ENCODE results near the gene HNRNPUL2. TPM values are rescaled to one million over a fixed set of nuclear protein-coding genes. Genes with fewer than 3 reads are reported as not detected.
A peak's percentile ranks its signal among the peaks of the same experiment; 100 is the strongest.
"Not testable (repeated sequence)": the region's sequence is repeated elsewhere in the genome, so short reads cannot be mapped to it uniquely, and the experiment has no call there.

The HNRNPUL2 gene
- 16.7 and 21.2 TPM in 2 replicates for total RNA-seq (2014; rRNA removed; shearing (Covaris generic))

DNA sequence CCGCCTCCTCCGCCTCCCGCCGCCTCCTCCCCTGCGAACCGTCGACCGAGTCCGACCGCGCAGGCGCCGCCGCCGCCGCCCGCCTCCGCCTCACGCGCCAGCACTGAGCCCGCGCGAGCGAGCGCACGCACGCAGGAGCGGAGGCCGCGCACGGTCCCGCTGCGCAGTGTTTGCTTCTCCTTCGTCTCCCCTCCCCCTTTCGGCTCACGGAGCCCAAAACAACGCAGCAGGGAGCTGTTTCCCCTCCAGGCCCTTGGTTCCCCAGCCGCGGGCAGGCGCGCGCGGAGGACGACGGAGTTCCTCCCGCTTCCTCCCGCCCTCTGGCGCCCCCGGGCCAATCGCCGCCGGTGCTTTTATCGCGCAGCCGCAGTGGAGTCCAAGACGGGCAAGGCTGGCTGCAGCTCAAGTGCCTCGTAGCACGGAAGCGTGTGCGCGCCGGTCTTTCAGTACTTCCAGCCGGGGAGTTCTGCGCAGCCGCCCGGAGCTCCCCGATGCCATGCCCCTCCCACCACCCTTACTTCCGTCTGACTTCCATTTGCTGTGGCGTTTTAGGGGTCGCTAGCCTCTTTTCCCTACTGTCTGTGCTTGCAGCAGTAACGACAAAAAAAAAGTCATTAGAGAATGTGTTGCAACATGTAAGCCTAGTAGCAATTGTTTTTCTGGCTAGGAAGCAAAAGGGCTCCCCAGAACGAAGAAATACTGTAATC lies at the start of gene HNRNPUL2:
Gene HNRNPUL2 (minus strand): TSS at position 293 of the 707 bp plus-strand sequence. CDS start 301 bp downstream, outside the sequence.
- Histone ChIP-seq H3K4me3 (peak within 1 kb of the TSS; percentile 79), H3K27ac (peak within 1 kb of the TSS; percentile 93), H3K27me3 (no peaks in the 10 kb centered on the region), H3K4me1 (no peaks in the 10 kb centered on the region; the same call in 1 of the 2 replicates), H3K9me3 (replicated peaks) (no peaks in the 10 kb centered on the region), H3K36me3 (peaks cover 39% of the 10 kb centered on the region)
- peak; percentile 98 to 99 for DNase-seq

- DNase-seq = no peak
- Histone ChIP-seq H3K9me3 (replicated peaks) (no peaks in the 10 kb centered on the region), H3K4me1 (no peaks in the 10 kb centered on the region), H3K27me3 (no peaks in the 10 kb centered on the region), H3K4me3 (no peak overlapping the region), H3K27ac (no peak overlapping the region), H3K36me3 (peaks cover 13% of the 10 kb centered on the region)
Observed at GRCh38 chr11:62775646-62776045, 48.4 kb upstream of the HNRNPUL2 start.

GRCh38 chr11:62774407-62774806 lies 47.1 kb upstream of the HNRNPUL2 start:
- Histone ChIP-seq H3K4me1 (no peaks in the 10 kb centered on the region), H3K27me3 (no peaks in the 10 kb centered on the region), H3K27ac (no peak overlapping the region), H3K4me3 (no peak overlapping the region), H3K9me3 (replicated peaks) (no peaks in the 10 kb centered on the region), H3K36me3 (peaks cover 7% of the 10 kb centered on the region; the same call in 1 of the 2 replicates)
- no peak for DNase-seq

- Histone ChIP-seq H3K4me1 (no peaks in the 10 kb centered on the region), H3K27me3 (no peaks in the 10 kb centered on the region), H3K27ac (peak within 1 kb of the TSS; percentile 85), H3K4me3 (peak within 1 kb of the TSS; percentile 75), H3K36me3 (peaks cover 4% of the 10 kb centered on the region; the same call in 1 of the 2 replicates), H3K9me3 (replicated peaks) (no peaks in the 10 kb centered on the region)
- peak; percentile 98 for DNase-seq
Observed at GRCh38 chr11:62771144-62772021, 44.1 kb upstream of the HNRNPUL2 start, which contains the start of gene TAF6L. Gene TAF6L (plus strand): TSS chr11:62771396. CDS start chr11:62775784, 4,388 bp downstream.

GRCh38 chr11:62770778-62771143 lies 43.5 kb upstream of the HNRNPUL2 start:
- Histone ChIP-seq H3K4me1 (no peaks in the 10 kb centered on the region), H3K4me3 (peak overlapping the region; percentile 75), H3K36me3 (peaks cover under 1% of the 10 kb centered on the region; the same call in 1 of the 2 replicates), H3K27me3 (no peaks in the 10 kb centered on the region), H3K27ac (peak overlapping the region; percentile 85), H3K9me3 (replicated peaks) (no peaks in the 10 kb centered on the region)
- DNase-seq = no peak

DNA sequence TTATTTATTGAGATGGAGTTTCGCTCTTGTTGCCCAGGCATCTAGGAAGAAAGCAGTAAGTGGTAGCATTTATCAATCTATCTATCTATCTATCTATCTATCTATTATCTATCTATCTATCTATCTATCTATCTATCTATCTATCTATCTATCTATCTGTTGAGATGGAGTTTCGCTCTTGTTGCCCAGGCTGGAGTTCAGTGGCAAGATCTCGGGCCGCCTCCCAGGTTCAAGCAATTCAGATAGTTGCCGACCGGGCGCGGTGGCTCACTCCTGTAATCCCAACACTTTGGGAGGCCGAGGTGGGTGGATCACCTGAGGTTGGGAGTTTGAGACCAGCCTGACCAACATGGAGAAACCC lies 33.6 kb upstream of the HNRNPUL2 start:
- peak overlapping the region; percentile 95 for H3K4me3 ChIP-seq
- not testable (repeated sequence) for H3K9me3 ChIP-seq (replicated peaks); H3K27me3 ChIP-seq; H3K36me3 ChIP-seq; DNase-seq; H3K4me1 ChIP-seq; H3K27ac ChIP-seq

- no peak overlapping the region for H3K27ac ChIP-seq
- H3K9me3 ChIP-seq (replicated peaks) = no peaks in the 10 kb centered on the region
- no peaks in the 10 kb centered on the region for H3K36me3 ChIP-seq
- H3K27me3 ChIP-seq = no peaks in the 10 kb centered on the region
- no peak for DNase-seq
- H3K4me1 ChIP-seq = peaks cover 8% of the 10 kb centered on the region
- H3K4me3 ChIP-seq = no peak overlapping the region
Observed at GRCh38 chr11:62757846-62758788, 30.9 kb upstream of the HNRNPUL2 start.

GRCh38 chr11:62755086-62755615 lies 27.9 kb upstream of the HNRNPUL2 start:
- H3K27me3 ChIP-seq = no peaks in the 10 kb centered on the region
- peaks cover 6% of the 10 kb centered on the region; the same call in 1 of the 2 replicates for H3K4me1 ChIP-seq
- H3K9me3 ChIP-seq (replicated peaks) = no peaks in the 10 kb centered on the region
- no peak overlapping the region for H3K27ac ChIP-seq
- DNase-seq = peak; percentile 13 to 59
- no peaks in the 10 kb centered on the region for H3K36me3 ChIP-seq
- no peak overlapping the region for H3K4me3 ChIP-seq

- H3K27ac ChIP-seq = peak within 1 kb of the TSS; percentile 74
- no peaks in the 10 kb centered on the region for H3K9me3 ChIP-seq (replicated peaks)
- DNase-seq = peak; percentile 98 to 99
- peaks cover 6% of the 10 kb centered on the region; the same call in 1 of the 2 replicates for H3K4me1 ChIP-seq
- no peaks in the 10 kb centered on the region for H3K27me3 ChIP-seq
- H3K36me3 ChIP-seq = no peaks in the 10 kb centered on the region
- peak within 1 kb of the TSS; percentile 84 for H3K4me3 ChIP-seq
Observed at GRCh38 chr11:62753736-62754603, 26.7 kb upstream of the HNRNPUL2 start, which contains the start of gene ZBTB3. Gene ZBTB3 (minus strand): TSS chr11:62754160. CDS start chr11:62753664, 496 bp downstream.

GRCh38 chr11:62752994-62753735 lies 25.9 kb upstream of the HNRNPUL2 start:
- Histone ChIP-seq H3K27me3 (no peaks in the 10 kb centered on the region), H3K4me3 (peak overlapping the region; percentile 84), H3K27ac (peak overlapping the region; percentile 74), H3K4me1 (peaks cover 6% of the 10 kb centered on the region; the same call in 1 of the 2 replicates), H3K9me3 (replicated peaks) (no peaks in the 10 kb centered on the region), H3K36me3 (no peaks in the 10 kb centered on the region)
- no peak for DNase-seq

GRCh38 chr11:62752177-62752785 lies 25.0 kb upstream of the HNRNPUL2 start:
- Histone ChIP-seq H3K27me3 (no peaks in the 10 kb centered on the region), H3K9me3 (replicated peaks) (no peaks in the 10 kb centered on the region), H3K36me3 (no peaks in the 10 kb centered on the region), H3K27ac (no peak overlapping the region), H3K4me3 (no peak overlapping the region), H3K4me1 (peaks cover 6% of the 10 kb centered on the region; the same call in 1 of the 2 replicates)
- DNase-seq = no peak

GRCh38 chr11:62749931-62750330 lies 22.7 kb upstream of the HNRNPUL2 start:
- not testable (repeated sequence) for H3K4me1 ChIP-seq; DNase-seq; H3K9me3 ChIP-seq (replicated peaks); H3K4me3 ChIP-seq; H3K36me3 ChIP-seq; H3K27me3 ChIP-seq; H3K27ac ChIP-seq

Data from SJCRH30 (cell line).